Activated effector memory CD4-positive, alpha-beta T cell treated with anti-CD3 and anti-CD28 coated beads, Interleukin-2, amount 50 U/mL, for 16 hours (primary cell): ENCODE measurements around the gene C10orf90.

Experiments
- DNase-seq: peaks from one replicate; pipeline ENCODE4 v3.0.0-alpha.2; 2020

The C10orf90 gene

DNA sequence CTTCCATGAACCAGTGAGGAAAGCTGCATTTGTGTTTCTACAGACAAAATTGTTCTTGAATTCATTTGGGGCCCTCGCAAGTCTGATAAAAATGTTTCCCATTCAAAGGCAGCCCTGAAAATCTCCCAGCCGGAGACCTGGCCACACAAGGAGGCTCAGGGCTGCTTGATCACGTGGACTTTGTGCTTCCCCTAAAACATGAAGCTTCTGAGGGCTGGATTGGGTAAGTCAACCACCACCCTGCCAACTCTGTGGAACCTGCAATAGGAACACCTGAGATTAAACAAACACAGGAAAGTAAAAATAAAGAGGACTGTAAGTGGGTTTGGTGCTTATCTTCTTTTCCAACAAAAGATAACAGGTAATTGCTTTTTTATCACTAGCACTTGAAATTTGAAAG lies 133.8 kb downstream of the C10orf90 start:
- DNase-seq = no peak

DNA sequence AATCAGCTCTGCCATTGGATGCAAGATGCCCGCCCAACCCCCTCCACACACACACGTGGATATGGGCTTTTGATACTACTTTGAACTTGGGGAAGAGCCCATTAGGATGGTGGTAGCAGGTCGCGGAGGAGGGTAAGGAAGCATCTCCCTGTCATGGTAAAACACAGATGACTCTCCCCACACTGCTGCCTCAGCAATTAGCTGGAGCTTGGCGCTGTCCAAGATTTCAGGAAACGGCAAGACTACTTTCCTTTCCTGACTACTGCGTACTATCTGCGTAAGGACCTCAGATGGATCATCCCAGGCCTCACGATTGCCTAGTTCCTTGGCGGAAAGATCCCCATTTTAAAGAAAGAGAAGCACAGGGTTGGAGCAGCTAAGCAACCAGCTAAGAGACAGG lies 134.3 kb downstream of the C10orf90 start:
- DNase-seq = no peak

DNA sequence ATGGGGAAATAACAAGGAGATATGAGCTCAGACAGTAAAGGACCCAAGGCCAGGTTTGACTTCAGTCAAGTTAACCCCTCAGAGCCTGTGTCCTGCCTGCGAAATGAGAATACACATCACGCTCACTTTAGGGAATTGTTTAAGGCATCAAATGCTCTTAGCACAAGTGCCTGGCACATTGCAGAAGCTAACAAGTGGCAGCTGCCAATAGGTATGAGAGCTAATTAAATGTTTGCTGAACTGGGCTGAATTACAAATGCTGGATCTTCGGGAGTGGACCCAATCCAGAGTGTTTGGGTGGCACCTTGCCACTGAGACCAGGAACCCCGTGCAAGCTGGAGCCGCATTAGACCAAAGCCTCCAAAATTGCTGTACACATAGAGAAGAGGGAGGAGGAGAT lies 136.8 kb downstream of the C10orf90 start:
- DNase-seq = no peak

- no peak for DNase-seq
Measured at GRCh38 chr10:126528315-126528835, 142.1 kb downstream of the C10orf90 start.

DNA sequence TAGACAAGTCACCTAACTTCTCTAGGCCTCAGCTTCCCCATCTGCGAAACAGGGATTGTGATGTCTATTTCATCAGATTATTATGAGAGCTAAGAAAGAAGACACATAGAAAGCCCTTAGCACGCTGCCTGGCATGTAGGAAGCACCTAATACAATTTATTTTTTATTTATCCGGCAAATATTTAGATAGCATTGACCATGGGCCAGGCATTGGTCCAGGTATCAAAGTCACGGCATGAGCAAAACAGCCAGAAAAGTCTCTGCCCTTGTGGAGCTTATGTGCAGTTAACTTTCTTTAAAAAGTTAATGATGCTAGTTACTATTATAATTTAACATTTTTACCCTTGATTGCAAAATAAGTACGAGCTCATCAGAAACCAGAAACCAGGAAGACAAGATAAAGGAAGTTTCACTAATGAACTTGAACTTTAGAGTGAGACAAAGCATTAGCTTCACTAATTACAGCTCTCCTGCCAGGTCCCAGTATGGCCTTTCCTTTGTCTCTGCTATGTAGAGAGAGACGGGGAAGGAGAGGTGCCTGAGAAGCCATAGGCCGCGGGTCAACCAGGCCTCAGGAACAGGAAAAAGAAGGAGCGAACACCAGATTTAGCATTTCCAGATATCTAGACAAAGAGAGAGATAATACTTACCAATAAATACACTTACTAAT lies 142.7 kb downstream of the C10orf90 start:
- no peak for DNase-seq

GRCh38 chr10:126525326-126525725 lies 145.2 kb downstream of the C10orf90 start:
- DNase-seq = no peak

DNA sequence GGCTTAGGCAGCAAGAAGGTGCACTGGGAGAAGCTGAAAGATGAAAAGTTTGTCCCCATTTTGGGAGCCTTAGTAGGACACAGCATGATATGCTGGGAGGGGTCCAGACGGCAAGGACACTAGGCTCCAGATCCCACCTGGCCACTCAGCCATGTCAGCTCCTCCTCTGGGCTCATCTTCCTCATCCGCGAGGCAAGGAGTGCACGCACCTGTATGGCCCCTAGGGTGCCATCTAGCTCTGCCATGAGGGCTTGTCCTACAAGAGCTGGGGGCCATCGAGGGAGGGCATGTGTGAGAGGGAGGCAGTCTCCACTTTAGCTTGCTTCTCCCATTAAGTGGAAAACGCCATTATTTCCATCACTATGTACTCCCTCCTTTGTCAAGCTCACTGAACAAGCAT lies 146.0 kb downstream of the C10orf90 start:
- no peak for DNase-seq

- DNase-seq = no peak
Measured at GRCh38 chr10:126523071-126523470, 147.4 kb downstream of the C10orf90 start.

DNA sequence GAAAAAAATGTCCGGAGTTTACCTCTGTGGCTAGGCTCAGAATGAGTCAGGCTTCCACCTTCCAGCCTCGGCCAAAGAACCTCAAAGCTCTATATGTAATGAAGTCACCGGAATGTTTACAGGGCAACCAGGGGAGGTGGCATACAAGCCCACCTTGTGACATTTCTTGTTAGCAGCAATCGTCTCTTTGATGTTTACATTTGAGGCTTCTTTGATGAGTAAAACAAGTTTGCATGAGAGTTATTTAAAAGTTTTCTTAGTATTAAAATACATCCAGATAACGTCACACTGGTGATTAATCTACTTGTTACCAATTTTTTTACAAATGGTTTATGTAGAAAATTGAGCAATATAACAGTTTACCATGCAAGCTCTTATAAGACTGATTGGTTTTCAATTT lies 149.1 kb downstream of the C10orf90 start:
- DNase-seq = no peak

DNA sequence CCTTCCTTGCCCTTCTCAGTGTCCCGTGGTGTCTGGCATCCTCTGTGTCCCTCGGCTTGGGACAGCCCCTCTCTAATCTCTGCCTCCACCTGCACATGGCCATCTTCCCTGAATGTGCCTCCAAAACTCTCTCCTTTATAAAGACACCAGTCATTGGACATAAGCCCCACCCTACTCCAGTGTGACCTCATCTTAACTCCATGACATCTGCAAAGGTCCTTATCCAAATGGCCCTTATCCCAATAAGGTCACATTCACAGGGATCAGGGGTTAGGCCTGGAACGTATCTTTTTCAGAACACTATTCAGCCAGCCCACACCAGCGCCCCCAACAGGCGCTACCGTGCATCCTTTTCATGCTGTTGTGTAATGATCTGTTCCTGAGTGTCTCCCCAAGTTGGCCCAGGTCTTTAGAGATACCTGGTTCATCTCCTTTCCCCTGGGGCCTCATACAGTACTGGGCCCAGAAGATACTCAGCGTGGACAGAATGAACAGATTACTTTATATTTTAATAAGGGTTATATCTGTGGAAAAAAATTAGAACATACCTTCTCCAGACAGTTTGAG lies 149.7 kb downstream of the C10orf90 start:
- no peak for DNase-seq

DNA sequence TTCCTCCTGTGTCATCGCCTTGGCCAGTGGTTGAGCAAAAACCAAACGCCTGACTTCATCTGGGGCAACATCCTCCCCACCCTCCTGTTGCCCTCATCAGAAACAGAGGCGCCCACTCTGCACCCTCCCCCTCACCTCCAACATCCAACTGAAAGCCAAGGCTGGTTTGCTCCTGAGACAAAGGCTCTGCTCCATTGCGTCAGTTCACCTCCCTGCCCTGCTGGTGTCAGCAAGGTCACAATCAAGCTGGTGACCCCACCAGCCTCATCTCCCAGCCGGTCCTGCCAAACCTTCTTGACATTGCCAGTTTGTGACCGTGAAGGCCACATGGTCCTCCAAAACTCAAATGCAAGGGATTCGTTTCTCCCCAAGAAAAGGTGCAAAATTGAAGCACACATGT lies 150.5 kb downstream of the C10orf90 start:
- no peak for DNase-seq

- no peak for DNase-seq
Measured at GRCh38 chr10:126519185-126519584, 151.3 kb downstream of the C10orf90 start.

DNA sequence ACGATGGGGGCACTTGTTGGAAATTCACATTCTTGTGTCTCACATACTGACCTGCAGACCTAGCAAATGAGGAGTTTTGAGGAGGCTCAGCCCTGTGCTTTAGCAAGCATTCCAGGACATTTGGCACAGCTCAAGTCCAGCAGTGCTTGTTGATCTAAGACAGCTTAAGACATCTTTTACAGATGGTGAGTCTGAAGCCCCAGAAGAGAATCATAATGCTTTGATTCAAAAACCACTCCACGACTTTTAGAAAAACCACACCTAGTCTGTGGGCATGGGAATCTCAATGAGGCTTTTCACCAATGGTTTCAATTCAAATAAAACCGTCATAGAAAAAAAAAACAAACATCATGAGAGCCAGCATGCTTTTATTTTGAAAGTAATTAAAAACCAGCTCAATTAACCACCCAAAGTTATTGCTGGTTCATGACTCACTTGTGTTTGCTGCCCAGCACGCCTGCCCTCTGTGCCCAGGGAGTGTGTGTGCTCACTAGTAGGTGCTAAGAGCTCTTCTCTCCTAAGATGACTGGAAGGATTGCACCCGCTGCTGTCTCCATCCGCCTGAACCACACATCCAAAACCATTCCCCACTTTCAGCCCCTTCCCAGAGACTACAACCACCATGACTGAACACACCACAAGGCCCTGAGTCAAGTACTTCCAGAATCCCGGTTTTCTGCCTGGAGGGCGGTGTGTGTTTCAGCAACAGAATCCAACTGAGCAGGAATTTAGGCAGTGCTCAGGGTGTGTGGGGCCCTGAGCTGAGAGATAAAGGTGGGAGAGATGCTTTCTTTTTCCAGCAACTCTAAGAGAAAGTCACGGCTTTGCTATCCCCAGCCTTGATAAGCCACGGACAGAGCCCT lies 152.0 kb downstream of the C10orf90 start:
- no peak for DNase-seq

- DNase-seq = no peak
Measured at GRCh38 chr10:126516515-126516914, 154.0 kb downstream of the C10orf90 start.

DNA sequence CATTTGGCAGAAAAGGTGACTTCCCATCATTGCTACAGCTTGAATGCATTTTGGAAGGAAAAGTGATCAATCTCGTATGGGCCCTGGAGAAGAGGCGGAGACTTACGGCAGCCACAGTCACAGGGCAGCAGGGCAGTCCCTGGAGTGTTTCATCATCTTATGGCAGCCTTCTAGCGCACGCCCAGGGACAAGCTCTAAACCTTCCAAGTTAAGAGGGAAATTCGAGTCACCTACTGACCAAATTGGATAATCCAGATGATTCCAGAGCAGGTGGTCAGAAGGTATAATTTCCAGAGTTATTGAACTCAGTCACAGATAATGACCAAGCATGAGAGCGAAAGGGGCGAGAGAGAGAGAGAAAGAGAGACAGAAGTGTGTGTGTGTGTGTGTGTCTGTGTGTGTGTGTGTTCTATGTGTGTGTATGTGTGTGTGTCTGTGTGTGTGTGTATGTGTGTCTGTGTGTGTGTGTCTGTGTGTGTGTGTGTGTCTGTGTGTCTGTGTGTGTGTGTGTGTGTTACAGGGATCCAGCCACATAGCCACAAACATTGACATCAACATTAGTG lies 158.5 kb downstream of the C10orf90 start:
- no peak for DNase-seq

GRCh38 chr10:126509182-126509581 lies 161.3 kb downstream of the C10orf90 start:
- DNase-seq = no peak

- DNase-seq = no peak
Measured at GRCh38 chr10:126508535-126509040, 161.9 kb downstream of the C10orf90 start.

DNA sequence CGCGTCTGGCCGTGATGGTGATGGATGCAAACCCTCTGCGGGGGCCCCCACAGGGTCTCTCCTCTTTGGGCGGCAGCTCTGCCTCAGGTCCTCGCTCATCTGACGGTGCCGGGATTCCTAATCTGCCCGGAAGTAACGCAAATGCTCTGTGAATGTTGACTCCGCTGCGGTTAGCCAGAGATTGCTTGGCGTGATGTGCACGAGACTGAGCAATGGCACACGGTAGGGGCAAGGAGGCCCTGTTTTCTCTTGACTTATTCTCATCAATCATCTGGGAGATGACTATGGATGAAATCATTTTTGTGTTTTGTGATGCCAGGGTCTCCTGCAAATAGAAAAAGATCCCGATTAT lies 165.8 kb downstream of the C10orf90 start:
- DNase-seq = no peak

DNA sequence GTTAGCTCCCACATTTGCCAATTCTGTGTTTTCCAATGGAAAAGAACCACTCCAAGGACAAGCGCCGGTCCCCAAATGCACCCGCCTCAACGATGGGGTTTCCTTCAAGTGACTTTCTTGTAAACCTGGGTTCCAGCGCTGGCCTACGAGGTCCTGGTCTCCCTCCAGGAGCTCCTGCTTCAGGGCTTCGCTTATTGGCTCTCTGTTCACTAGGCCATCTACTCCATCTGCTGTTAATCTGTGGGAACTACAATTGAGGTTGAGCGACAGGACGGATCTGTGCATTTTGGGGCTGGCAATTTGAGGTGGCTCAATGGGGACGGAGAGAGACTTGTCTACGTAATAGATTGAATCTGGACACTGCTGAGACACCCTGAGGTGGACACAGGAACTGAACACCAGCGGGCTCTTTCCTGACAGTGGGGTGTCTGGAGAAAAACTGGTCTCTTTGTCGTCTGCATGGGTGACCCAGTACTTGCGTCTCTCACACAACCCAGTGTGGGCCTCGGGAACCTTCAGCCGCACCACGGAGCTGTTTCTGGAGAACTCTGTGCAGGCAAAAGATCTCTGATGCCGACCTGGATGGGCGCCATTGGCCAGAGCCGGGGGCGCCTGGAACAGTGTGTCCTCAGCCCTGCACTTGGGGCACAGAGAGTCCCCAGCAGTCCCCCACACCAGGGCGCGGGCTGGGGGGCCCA lies 166.3 kb downstream of the C10orf90 start:
- DNase-seq = no peak

GRCh38 chr10:126503392-126504062 lies 167.0 kb downstream of the C10orf90 start:
- DNase-seq = no peak

GRCh38 chr10:126502441-126502840 lies 168.1 kb downstream of the C10orf90 start:
- DNase-seq = no peak

DNA sequence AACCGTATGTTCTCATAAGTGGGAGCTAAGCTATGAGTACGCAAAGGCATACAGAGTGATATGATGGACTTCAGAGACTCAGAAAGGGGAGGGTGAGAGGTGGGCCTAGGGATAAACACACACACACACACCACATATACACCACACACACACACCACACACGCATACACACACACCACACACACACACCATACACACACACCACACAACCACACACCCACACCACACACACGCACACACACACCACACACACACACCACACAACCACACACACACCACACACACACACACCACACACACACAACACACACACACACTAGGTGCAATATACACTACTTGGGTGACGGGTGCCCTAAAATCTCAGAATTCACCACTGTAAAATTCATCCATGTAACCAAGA lies 168.7 kb downstream of the C10orf90 start:
- DNase-seq = no peak
